Fibroblast of lung (primary cell): Measurements from ENCODE around the gene MAP4K3.

Experiments
- CTCF ChIP-seq, 2 donors: IDR thresholded peaks in 1 of 2; conservative IDR thresholded peaks in 1 of 2; 1 replicate in 1 of 2; 2 replicates in 1 of 2; pipeline ENCODE4 v1.5.1; 2011 to 2012; ENCODE audit warnings: low read length in 2 of 2, control low read depth in 1 of 2, inconsistent platforms in 1 of 2, low read depth in 1 of 2, mild to moderate bottlenecking in 1 of 2
- EZH2 ChIP-seq: IDR thresholded peaks from 2 replicates; pipeline ENCODE4 v1.5.1; 2012; ENCODE audit warnings: low read length, control low read depth, mild to moderate bottlenecking; ENCODE audit errors: missing control alignments

- TF ChIP-seq EZH2 (no peak), CTCF (conservative IDR thresholded peaks at IDR 0.05 in 1 of 2, IDR thresholded peaks at IDR 0.05 in 1 of 2; ENCODE audit: low read depth in 1 of 2, low read length in 2 of 2) (no peak)
Observed at GRCh38 chr2:39218391-39218790, 218.7 kb downstream of the MAP4K3 start.
